ACC112 (cell line): Measurements from ENCODE around the gene CREB3.

Source experiments
- H2AFZ ChIP-seq: fragments of 200-600 bp; sonication (generic); one replicate; pipeline ENCODE4 v1.6.0; 2017; ENCODE audit warnings: antibody characterized with exemption, low read length; ENCODE audit not compliant: unreplicated experiment
- H3K27ac ChIP-seq: fragments of 200-600 bp; sonication (generic); 2 replicates; pipeline ENCODE4 v1.5.1; 2014; ENCODE audit warnings: low read depth, mild to moderate bottlenecking, antibody characterized with exemption, low read length, moderate library complexity
- H3K27me3 ChIP-seq: fragments of 200-600 bp; sonication (generic); 2 replicates; pipeline ENCODE4 v1.6.1; 2014; ENCODE audit warnings: mild to moderate bottlenecking, antibody characterized with exemption, low read length, moderate library complexity, mixed read lengths; ENCODE audit not compliant: insufficient read depth
- H3K36me3 ChIP-seq: fragments of 200-600 bp; sonication (generic); 2 replicates; pipeline ENCODE4 v1.6.1; 2016; ENCODE audit warnings: mild to moderate bottlenecking, antibody characterized with exemption, low read length, moderate library complexity, mixed read lengths; ENCODE audit not compliant: insufficient read depth
- H3K4me1 ChIP-seq: fragments of 200-600 bp; sonication (generic); one replicate; pipeline ENCODE4 v1.6.1; 2016; ENCODE audit warnings: low read length, mixed read lengths; ENCODE audit not compliant: insufficient read depth, unreplicated experiment, control insufficient read depth
- H3K4me3 ChIP-seq: fragments of 200-600 bp; sonication (generic); 2 replicates; pipeline ENCODE4 v1.5.1; 2014; ENCODE audit warnings: mild to moderate bottlenecking, low read depth, low read length
- H3K79me2 ChIP-seq: fragments of 200-600 bp; sonication (generic); one replicate; pipeline ENCODE4 v1.6.0; 2016; ENCODE audit warnings: low read length; ENCODE audit not compliant: control insufficient read depth, unreplicated experiment, insufficient read depth

CREB3 gene

GRCh38 chr9:35748858-35749514, 16.5 kb downstream of the CREB3 start, which contains the start of the genes GBA2 and RGP1:
GBA2 (minus strand) TSS chr9:35749228; CDS start chr9:35748704, 524 bp downstream.
RGP1 (plus strand) TSS chr9:35749287; CDS start chr9:35749756, 469 bp downstream.
- Histone ChIP-seq H3K79me2 (peaks cover 41% of the 10 kb centered on the region), H2AFZ (peak within 1 kb of the TSS; percentile 80), H3K36me3 (peaks cover 11% of the 10 kb centered on the region; the same call in 1 of the 2 replicates), H3K27ac (peak within 1 kb of the TSS; percentile 71; the same call in 1 of the 2 replicates), H3K27me3 (no peaks in the 10 kb centered on the region), H3K4me1 (peaks cover 16% of the 10 kb centered on the region), H3K4me3 (peak within 1 kb of the TSS; percentile 85)

GRCh38 chr9:35749515-35750255, 17.2 kb downstream of the CREB3 start:
- Histone ChIP-seq H3K27me3 (no peaks in the 10 kb centered on the region), H3K36me3 (peaks cover 6% of the 10 kb centered on the region; the same call in 1 of the 2 replicates), H3K79me2 (peaks cover 35% of the 10 kb centered on the region), H2AFZ (peak overlapping the region; percentile 80), H3K4me3 (peak overlapping the region; percentile 85), H3K27ac (peak overlapping the region; percentile 71; the same call in 1 of the 2 replicates), H3K4me1 (peaks cover 16% of the 10 kb centered on the region)

GRCh38 chr9:35750256-35750531, 17.7 kb downstream of the CREB3 start:
- peaks cover 9% of the 10 kb centered on the region; the same call in 1 of the 2 replicates for H3K36me3 ChIP-seq

GRCh38 chr9:35753466-35753865, 21.0 kb downstream of the CREB3 start:
- no peak overlapping the region for H2AFZ ChIP-seq
- H3K36me3 ChIP-seq, result peaks cover 9% of the 10 kb centered on the region; the same call in 1 of the 2 replicates
- H3K27ac ChIP-seq, result no peak overlapping the region
- H3K27me3 ChIP-seq, result no peaks in the 10 kb centered on the region
- peaks cover 2% of the 10 kb centered on the region for H3K79me2 ChIP-seq
- H3K4me1 ChIP-seq, result peaks cover 12% of the 10 kb centered on the region
- H3K4me3 ChIP-seq, result no peak overlapping the region

More at GRCh38 chr9:35750256-35750531, 17.7 kb downstream of the CREB3 start:
- no peak overlapping the region for H2AFZ ChIP-seq
- peaks cover 33% of the 10 kb centered on the region for H3K79me2 ChIP-seq
- H3K4me3 ChIP-seq, result peak overlapping the region; percentile 85
- H3K27ac ChIP-seq, result peak overlapping the region; percentile 71; the same call in 1 of the 2 replicates
- no peaks in the 10 kb centered on the region for H3K27me3 ChIP-seq
- H3K4me1 ChIP-seq, result peaks cover 16% of the 10 kb centered on the region

GRCh38 chr9:35754264-35754663, 21.8 kb downstream of the CREB3 start, which contains the start of gene MSMP:
MSMP (minus strand) TSS chr9:35754276; CDS start chr9:35754129, 147 bp downstream.
- no peak within 1 kb of the TSS for H3K27ac ChIP-seq
- H3K79me2 ChIP-seq, result no peaks in the 10 kb centered on the region
- H3K27me3 ChIP-seq, result no peaks in the 10 kb centered on the region
- H2AFZ ChIP-seq, result no peak within 1 kb of the TSS
- H3K4me3 ChIP-seq, result no peak within 1 kb of the TSS
- H3K4me1 ChIP-seq, result peaks cover 15% of the 10 kb centered on the region
- H3K36me3 ChIP-seq, result peaks cover 9% of the 10 kb centered on the region; the same call in 1 of the 2 replicates

- no peak overlapping the region for H3K4me3 ChIP-seq
- H3K36me3 ChIP-seq, result peaks cover 9% of the 10 kb centered on the region; the same call in 1 of the 2 replicates
- H3K27me3 ChIP-seq, result no peaks in the 10 kb centered on the region
- no peak overlapping the region for H2AFZ ChIP-seq
- no peak overlapping the region for H3K27ac ChIP-seq
- H3K4me1 ChIP-seq, result peaks cover 14% of the 10 kb centered on the region
- H3K79me2 ChIP-seq, result no peaks in the 10 kb centered on the region
Measured at GRCh38 chr9:35755071-35755470, 22.6 kb downstream of the CREB3 start.

GRCh38 chr9:35756275-35757225, 24.1 kb downstream of the CREB3 start:
- Histone ChIP-seq H2AFZ (no peak overlapping the region), H3K4me3 (peak overlapping the region; percentile 67), H3K36me3 (peaks cover 9% of the 10 kb centered on the region; the same call in 1 of the 2 replicates), H3K4me1 (peaks cover 24% of the 10 kb centered on the region), H3K79me2 (no peaks in the 10 kb centered on the region), H3K27ac (no peak overlapping the region), H3K27me3 (no peaks in the 10 kb centered on the region)

- no peak overlapping the region for H2AFZ ChIP-seq
- no peaks in the 10 kb centered on the region for H3K27me3 ChIP-seq
- no peaks in the 10 kb centered on the region for H3K79me2 ChIP-seq
- H3K27ac ChIP-seq, result no peak overlapping the region
- H3K36me3 ChIP-seq, result peaks cover 9% of the 10 kb centered on the region; the same call in 1 of the 2 replicates
- H3K4me3 ChIP-seq, result peak overlapping the region; percentile 67; the same call in 1 of the 2 replicates
- H3K4me1 ChIP-seq, result peaks cover 24% of the 10 kb centered on the region
Measured at GRCh38 chr9:35757226-35757891, 24.9 kb downstream of the CREB3 start.

GRCh38 chr9:35757892-35758275, 25.4 kb downstream of the CREB3 start:
- H3K27me3 ChIP-seq, result no peaks in the 10 kb centered on the region
- no peak overlapping the region for H2AFZ ChIP-seq
- peaks cover 24% of the 10 kb centered on the region for H3K4me1 ChIP-seq
- no peak overlapping the region for H3K4me3 ChIP-seq
- H3K27ac ChIP-seq, result no peak overlapping the region
- no peaks in the 10 kb centered on the region for H3K79me2 ChIP-seq
- H3K36me3 ChIP-seq, result peaks cover 9% of the 10 kb centered on the region; the same call in 1 of the 2 replicates
